Caco-2 (cell line): ENCODE measurements around the gene ALOX12B. TPM values are rescaled to one million over a fixed set of nuclear protein-coding genes. Genes with fewer than 3 reads are reported as not detected.

ENCODE experiments used
- BruUV-seq: library from RNA; stranded (reverse); fragments of 400-500 nt; replicated peaks from 2 replicates; lab custom pipeline; 2021; lab: Mats Ljungman, UMichigan
- CTCF ChIA-PET: fragments of 300-600 bp; sonication (Branson Sonifier 250); formaldehyde crosslinking; loops from one replicate; lab custom pipeline; 2022; ENCODE audit warnings: antibody characterized with exemption; lab: Charles Lee
- POLR2A ChIA-PET: fragments of 300-600 bp; sonication (Branson Sonifier 250); formaldehyde crosslinking; loops from one replicate; lab custom pipeline; 2022; ENCODE audit warnings: antibody characterized with exemption; lab: Charles Lee
- DNase-seq, 2 experiments: peaks; one replicate each; pipeline versions ENCODE4 v3.0.0 to v3.0.0-alpha.2; 2020 to 2022
- H3K27me3 ChIP-seq: replicated peaks from 2 replicates; pipeline ENCODE4 v1.6.0; 2011; ENCODE audit warnings: low read length; ENCODE audit not compliant: control insufficient read depth, insufficient read depth
- H3K36me3 ChIP-seq: 2 replicates; pipeline ENCODE4 v1.5.1; 2011; ENCODE audit warnings: low read length; ENCODE audit not compliant: control insufficient read depth, insufficient read depth
- H3K4me1 ChIP-seq: fragments of 250-450 bp; sonication (Bioruptor Pico); 2 replicates; pipeline ENCODE4 v1.5.1; 2020; ENCODE audit warnings: mild to moderate bottlenecking
- H3K4me3 ChIP-seq: 2 replicates; pipeline ENCODE4 v1.5.1; 2011; ENCODE audit warnings: low read depth, mild to moderate bottlenecking, control low read depth, low read length
- H3K9me3 ChIP-seq: fragments of 250-450 bp; sonication (Bioruptor Pico); 2 replicates; pipeline ENCODE4 v1.5.1; 2020; ENCODE audit warnings: mild to moderate bottlenecking, moderate library complexity
- H3K27ac Mint-ChIP-seq: one replicate; pipeline ENCODE4 v1.8.0; 2022; ENCODE audit warnings: mixed read lengths; ENCODE audit not compliant: unreplicated experiment
- H3K27me3 Mint-ChIP-seq: one replicate; pipeline ENCODE4 v1.8.0; 2022; ENCODE audit warnings: mixed read lengths; ENCODE audit not compliant: insufficient read depth, unreplicated experiment
- H3K36me3 Mint-ChIP-seq: one replicate; pipeline ENCODE4 v1.8.0; 2022; ENCODE audit warnings: mild to moderate bottlenecking, mixed read lengths; ENCODE audit not compliant: insufficient read depth, unreplicated experiment
- H3K4me1 Mint-ChIP-seq: one replicate; pipeline ENCODE4 v1.8.0; 2022; ENCODE audit warnings: low read depth, mixed read lengths; ENCODE audit not compliant: unreplicated experiment
- H3K4me3 Mint-ChIP-seq: one replicate; pipeline ENCODE4 v1.8.0; 2022; ENCODE audit warnings: mild to moderate bottlenecking, moderate library complexity, mixed read lengths; ENCODE audit not compliant: unreplicated experiment
- H3K9me3 Mint-ChIP-seq: one replicate; pipeline ENCODE4 v1.8.0; 2022; ENCODE audit warnings: mixed read lengths; ENCODE audit not compliant: unreplicated experiment
- intact Hi-C: fragments of 100-400 bp; cut with micrococcal nuclease; formaldehyde crosslinking; loops from one replicate; pipeline ENCODE4 v1.10.0; 2022; ENCODE audit not compliant: unreplicated experiment
- total RNA-seq: library from RNA; stranded (reverse); gene quantifications from 2 replicates; pipeline ENCODE4 v1.2.3, GENCODE V29; 2022
- TF ChIP-seq, protein P1 (sequence below), 2 experiments: fragments of 200-600 bp in 1 of 2; IDR thresholded peaks; 1 replicate in 1 of 2; 2 replicates in 1 of 2; pipeline versions ENCODE4 v1.5.1 to v1.8.0; 2011 to 2022; ENCODE audit warnings: antibody characterized with exemption in 1 of 2, control low read depth in 1 of 2, inconsistent platforms in 1 of 2, low read depth in 1 of 2, low read length in 1 of 2, mild to moderate bottlenecking in 1 of 2, moderate library complexity in 1 of 2; ENCODE audit not compliant: insufficient read depth in 1 of 2, severe bottlenecking in 1 of 2, unreplicated experiment in 1 of 2

ALOX12B gene
- total RNA-seq, 1 experiment from 2014 or later = 0.34 TPM

DNA sequence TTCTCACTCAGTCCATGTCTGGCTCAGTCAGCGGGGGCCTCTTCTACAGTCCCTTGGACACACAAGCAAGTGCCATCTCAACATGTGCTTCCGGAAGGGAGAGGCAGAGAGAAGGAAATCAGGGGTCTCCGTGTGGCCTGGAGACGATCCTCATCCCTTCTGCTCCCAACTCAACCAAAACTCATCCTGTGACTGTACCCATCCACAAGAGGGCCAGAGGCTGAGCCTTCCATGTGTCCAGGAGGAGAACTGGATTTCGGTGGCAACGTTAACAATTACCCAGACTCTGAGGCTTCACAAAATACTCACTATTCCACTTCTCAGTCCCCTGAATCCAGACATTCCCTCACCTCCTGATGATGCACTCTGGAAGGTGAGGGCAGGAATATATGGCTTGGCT is 7.8 kb upstream of the ALOX12B start:
- H3K27me3 Mint-ChIP-seq = no peaks in the 10 kb centered on the region
- H3K27ac Mint-ChIP-seq = no peak overlapping the region
- no peaks in the 10 kb centered on the region for H3K4me1 Mint-ChIP-seq

DNA sequence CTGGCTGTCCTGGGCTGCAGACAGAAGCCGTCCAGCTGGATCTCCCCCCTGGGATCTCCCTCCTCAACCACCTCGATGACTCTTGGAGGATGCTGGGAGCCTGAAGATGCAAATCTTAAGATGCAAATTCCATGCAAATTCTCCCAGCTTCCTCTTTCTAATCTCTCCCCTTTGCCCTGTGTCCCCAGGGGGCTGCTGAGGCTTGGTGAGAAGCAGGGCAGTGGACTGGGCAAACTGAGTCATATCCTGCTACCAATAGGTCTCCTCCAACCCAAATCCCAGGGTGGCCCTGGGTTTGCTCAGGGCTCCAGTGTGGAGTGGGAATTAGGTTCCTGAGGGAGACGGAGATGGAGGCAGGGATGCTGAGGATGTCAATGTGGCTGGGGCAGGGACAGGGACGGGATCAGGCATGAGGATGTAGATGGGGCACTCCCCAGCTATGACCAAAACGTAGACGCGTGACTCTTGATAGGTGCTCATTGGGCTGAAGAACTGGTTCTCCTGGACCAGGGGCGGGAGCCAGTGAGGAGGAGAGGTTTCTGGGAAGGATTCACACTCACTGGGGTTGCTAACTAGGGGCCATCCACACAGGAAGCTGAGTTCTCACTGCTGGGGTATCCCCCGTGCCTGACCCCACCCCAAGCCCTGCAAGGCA is 3.6 kb upstream of the ALOX12B start:
- H3K9me3 ChIP-seq = no peaks in the 10 kb centered on the region
- H3K27me3 Mint-ChIP-seq = peaks cover 9% of the 10 kb centered on the region
- no peak for DNase-seq
- H3K27me3 ChIP-seq = no peaks in the 10 kb centered on the region
- H3K27ac Mint-ChIP-seq = no peak overlapping the region
- H3K4me3 Mint-ChIP-seq = no peak overlapping the region
- no TSS peak for BruUV-seq
- no peaks in the 10 kb centered on the region for H3K4me1 ChIP-seq
- H3K4me3 ChIP-seq = no peak overlapping the region
- no peaks in the 10 kb centered on the region for H3K9me3 Mint-ChIP-seq
- H3K36me3 ChIP-seq = no peaks in the 10 kb centered on the region
- intact Hi-C loops = no loop called here
- POLR2A ChIA-PET = no interaction called here
- H3K36me3 Mint-ChIP-seq = no peaks in the 10 kb centered on the region
- no peaks in the 10 kb centered on the region for H3K4me1 Mint-ChIP-seq
- CTCF ChIA-PET = no interaction called here
- TF ChIP-seq, protein P1, sequence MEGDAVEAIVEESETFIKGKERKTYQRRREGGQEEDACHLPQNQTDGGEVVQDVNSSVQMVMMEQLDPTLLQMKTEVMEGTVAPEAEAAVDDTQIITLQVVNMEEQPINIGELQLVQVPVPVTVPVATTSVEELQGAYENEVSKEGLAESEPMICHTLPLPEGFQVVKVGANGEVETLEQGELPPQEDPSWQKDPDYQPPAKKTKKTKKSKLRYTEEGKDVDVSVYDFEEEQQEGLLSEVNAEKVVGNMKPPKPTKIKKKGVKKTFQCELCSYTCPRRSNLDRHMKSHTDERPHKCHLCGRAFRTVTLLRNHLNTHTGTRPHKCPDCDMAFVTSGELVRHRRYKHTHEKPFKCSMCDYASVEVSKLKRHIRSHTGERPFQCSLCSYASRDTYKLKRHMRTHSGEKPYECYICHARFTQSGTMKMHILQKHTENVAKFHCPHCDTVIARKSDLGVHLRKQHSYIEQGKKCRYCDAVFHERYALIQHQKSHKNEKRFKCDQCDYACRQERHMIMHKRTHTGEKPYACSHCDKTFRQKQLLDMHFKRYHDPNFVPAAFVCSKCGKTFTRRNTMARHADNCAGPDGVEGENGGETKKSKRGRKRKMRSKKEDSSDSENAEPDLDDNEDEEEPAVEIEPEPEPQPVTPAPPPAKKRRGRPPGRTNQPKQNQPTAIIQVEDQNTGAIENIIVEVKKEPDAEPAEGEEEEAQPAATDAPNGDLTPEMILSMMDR (IDR thresholded peaks at IDR 0.05; ENCODE audit: insufficient read depth in 1 of 2, low read depth in 1 of 2, low read length in 1 of 2, severe bottlenecking in 1 of 2, unreplicated experiment in 1 of 2) = no peak

More for the DNA sequence above, 7.8 kb upstream of the ALOX12B start:
- ChIA-PET CTCF (no interaction called here), POLR2A (no interaction called here)
- intact Hi-C loops = no loop called here
- BruUV-seq = no TSS peak
- H3K4me3 ChIP-seq = no peak overlapping the region
- no peaks in the 10 kb centered on the region for H3K36me3 Mint-ChIP-seq
- no peaks in the 10 kb centered on the region for H3K36me3 ChIP-seq
- H3K4me1 ChIP-seq = no peaks in the 10 kb centered on the region
- no peak for DNase-seq
- H3K9me3 Mint-ChIP-seq = no peaks in the 10 kb centered on the region
- no peaks in the 10 kb centered on the region for H3K9me3 ChIP-seq
- H3K27me3 ChIP-seq = no peaks in the 10 kb centered on the region
- TF ChIP-seq, protein P1 (IDR thresholded peaks at IDR 0.05; ENCODE audit: insufficient read depth in 1 of 2, low read depth in 1 of 2, low read length in 1 of 2, severe bottlenecking in 1 of 2, unreplicated experiment in 1 of 2) = no peak
- H3K4me3 Mint-ChIP-seq = no peak overlapping the region

DNA sequence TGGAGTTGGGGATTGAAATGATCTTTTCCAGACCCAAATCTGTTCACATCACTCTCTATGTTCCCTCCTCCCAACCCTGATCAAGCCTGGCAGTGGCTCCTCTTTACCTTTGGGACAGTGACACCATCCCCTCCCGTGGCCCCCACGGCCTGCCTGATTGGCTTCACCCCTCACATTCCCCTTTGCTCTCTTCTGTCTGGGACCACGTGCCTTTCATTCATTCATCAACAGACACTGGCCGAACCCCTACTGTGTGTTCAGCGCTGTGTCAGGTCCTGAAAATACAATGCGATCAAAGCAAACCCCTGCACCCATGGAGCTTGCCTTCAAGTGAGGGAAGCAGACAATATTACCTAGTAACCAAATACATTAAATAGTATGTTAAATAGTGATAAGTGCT is 2.2 kb upstream of the ALOX12B start:
- Mint-ChIP-seq H3K36me3 (no peaks in the 10 kb centered on the region), H3K4me1 (no peaks in the 10 kb centered on the region), H3K9me3 (no peaks in the 10 kb centered on the region), H3K27me3 (peaks cover 9% of the 10 kb centered on the region), H3K27ac (no peak overlapping the region), H3K4me3 (no peak overlapping the region)
- H3K4me3 ChIP-seq = no peak overlapping the region
- intact Hi-C loops = no loop called here
- no peak for DNase-seq
- no peaks in the 10 kb centered on the region for H3K9me3 ChIP-seq
- H3K27me3 ChIP-seq = no peaks in the 10 kb centered on the region
- ChIA-PET CTCF (no interaction called here), POLR2A (no interaction called here)
- H3K4me1 ChIP-seq = no peaks in the 10 kb centered on the region
- TF ChIP-seq, protein P1 (IDR thresholded peaks at IDR 0.05; ENCODE audit: insufficient read depth in 1 of 2, low read depth in 1 of 2, low read length in 1 of 2, severe bottlenecking in 1 of 2, unreplicated experiment in 1 of 2) = no peak
- no TSS peak for BruUV-seq
- H3K36me3 ChIP-seq = no peaks in the 10 kb centered on the region
